ENCODE data around the gene ALCAM. TPM values are rescaled to one million over a fixed set of nuclear protein-coding genes. Genes with fewer than 3 reads are reported as not detected.

ALCAM gene
- total RNA-seq, 1 donor from 2014 or later = 8.3 TPM

GRCh38 chr3:105513886-105514285, 147.2 kb downstream of the ALCAM start:
- intact Hi-C loops (cut with DNase I) = no loop called here
- DNase-seq (ENCODE audit: low spot score) = no peak

- DNase-seq (ENCODE audit: low spot score) = no peak
- intact Hi-C loops (cut with DNase I) = no loop called here
These were observed 148.7 kb downstream of the ALCAM start for GRCh38 chr3:105515372-105515771.

- intact Hi-C loops (cut with DNase I) = no loop called here
- no peak for DNase-seq (ENCODE audit: low spot score)
These were observed 150.3 kb downstream of the ALCAM start for GRCh38 chr3:105516972-105517371.

- DNase-seq (ENCODE audit: low spot score) = no peak
- intact Hi-C loops (cut with DNase I) = no loop called here
These were observed 151.5 kb downstream of the ALCAM start for GRCh38 chr3:105518203-105518602.

GRCh38 chr3:105518806-105519418, 152.2 kb downstream of the ALCAM start:
- DNase-seq (ENCODE audit: low spot score) = no peak
- intact Hi-C loops (cut with DNase I) = no loop called here

GRCh38 chr3:105521770-105522169, 155.1 kb downstream of the ALCAM start:
- intact Hi-C loops (cut with DNase I) = no loop called here
- DNase-seq (ENCODE audit: low spot score) = no peak

- intact Hi-C loops (cut with DNase I) = no loop called here
These were observed 156.8 kb downstream of the ALCAM start for GRCh38 chr3:105523501-105523900.

GRCh38 chr3:105525531-105525930, 158.8 kb downstream of the ALCAM start:
- no peak for DNase-seq (ENCODE audit: low spot score)
- intact Hi-C loops (cut with DNase I) = no loop called here

More at GRCh38 chr3:105523501-105523900, 156.8 kb downstream of the ALCAM start:
- DNase-seq (ENCODE audit: low spot score) = no peak

- no peak for DNase-seq (ENCODE audit: low spot score)
- intact Hi-C loops (cut with DNase I) = no loop called here
These were observed 159.8 kb downstream of the ALCAM start for GRCh38 chr3:105526360-105527111.

- no peak for DNase-seq (ENCODE audit: low spot score)
- intact Hi-C loops (cut with DNase I) = no loop called here
These were observed 160.8 kb downstream of the ALCAM start for GRCh38 chr3:105527535-105527934.

- DNase-seq (ENCODE audit: low spot score) = no peak
- intact Hi-C loops (cut with DNase I) = no loop called here
These were observed 161.2 kb downstream of the ALCAM start for GRCh38 chr3:105527949-105528348.

- intact Hi-C loops (cut with DNase I) = no loop called here
These were observed 162.2 kb downstream of the ALCAM start for GRCh38 chr3:105528955-105529354.

GRCh38 chr3:105529456-105529855, 162.7 kb downstream of the ALCAM start:
- intact Hi-C loops (cut with DNase I) = no loop called here

More at GRCh38 chr3:105528955-105529354, 162.2 kb downstream of the ALCAM start:
- DNase-seq (ENCODE audit: low spot score) = no peak

GRCh38 chr3:105532251-105532650, 165.5 kb downstream of the ALCAM start:
- no peak for DNase-seq (ENCODE audit: low spot score)

More at GRCh38 chr3:105529456-105529855, 162.7 kb downstream of the ALCAM start:
- DNase-seq (ENCODE audit: low spot score) = no peak

GRCh38 chr3:105533960-105534359, 167.3 kb downstream of the ALCAM start:
- intact Hi-C loops (cut with DNase I) = no loop called here
- DNase-seq (ENCODE audit: low spot score) = no peak

More at GRCh38 chr3:105532251-105532650, 165.5 kb downstream of the ALCAM start:
- intact Hi-C loops (cut with DNase I) = no loop called here

- intact Hi-C loops (cut with DNase I) = no loop called here
- DNase-seq (ENCODE audit: low spot score) = no peak
These were observed 167.8 kb downstream of the ALCAM start for GRCh38 chr3:105534491-105534890.

- intact Hi-C loops (cut with DNase I) = no loop called here
- no peak for DNase-seq (ENCODE audit: low spot score)
These were observed 170.8 kb downstream of the ALCAM start for GRCh38 chr3:105537371-105538080.

- intact Hi-C loops (cut with DNase I) = no loop called here
- no peak for DNase-seq (ENCODE audit: low spot score)
These were observed 171.8 kb downstream of the ALCAM start for GRCh38 chr3:105538483-105538882.

- intact Hi-C loops (cut with DNase I) = no loop called here
- DNase-seq (ENCODE audit: low spot score) = no peak
These were observed 173.2 kb downstream of the ALCAM start for GRCh38 chr3:105539897-105540296.

- intact Hi-C loops (cut with DNase I) = no loop called here
- DNase-seq (ENCODE audit: low spot score) = no peak
These were observed 175.7 kb downstream of the ALCAM start for GRCh38 chr3:105542282-105543019.
